Body of pancreas (tissue), 4 donors: Measurements from ENCODE around the gene TMEM255B. TPM values are rescaled to one million over a fixed set of nuclear protein-coding genes. Genes with fewer than 3 reads are reported as not detected.
A peak's percentile ranks its signal among the peaks of the same experiment; 100 is the strongest.

Experiments used
- ATAC-seq: fragments of 150-250 bp; one replicate; pipeline ENCODE4 v1.9.1; 2016
- DNase-seq, 4 donors: peaks; one replicate each; pipeline ENCODE4 v3.0.0-alpha.2; 2019
- H3K27ac ChIP-seq, 4 donors: fragments of 200-600 bp; sonication (generic); 1 replicate in 3 of 4; 2 replicates in 1 of 4; pipeline versions ENCODE4 v1.5.1 to v1.6.1; 2016 to 2019; ENCODE audit warnings: mild to moderate bottlenecking in 1 of 4, mixed read lengths in 1 of 4, moderate library complexity in 1 of 4
- H3K27me3 ChIP-seq, 2 donors: fragments of 200-600 bp; sonication (generic); one replicate each; pipeline ENCODE4 v1.6.0; 2016; ENCODE audit warnings: mild to moderate bottlenecking in 1 of 2
- H3K36me3 ChIP-seq, 2 donors: fragments of 200-600 bp; sonication (generic); replicated peaks in 1 of 2; 2 replicates each; pipeline ENCODE4 v1.5.1; 2016; ENCODE audit warnings: low read depth in 2 of 2; ENCODE audit not compliant: insufficient read depth in 1 of 2
- H3K4me1 ChIP-seq: fragments of 200-600 bp; sonication (generic); one replicate; pipeline ENCODE4 v1.6.0; 2016
- H3K4me3 ChIP-seq, 2 donors: fragments of 200-600 bp; sonication (generic); 1 replicate in 1 of 2; 2 replicates in 1 of 2; pipeline ENCODE4 v1.5.1; 2016 to 2019
- H3K9me3 ChIP-seq, 3 donors: fragments of 200-600 bp; sonication (generic); 1 replicate in 2 of 3; 2 replicates in 1 of 3; pipeline ENCODE4 v1.5.1; 2016
- CTCF ChIP-seq, 7 experiments: fragments of 450-650 bp in 4 of 7; fragments of 200-600 bp in 3 of 7; sonication (generic) in 3 of 7; IDR thresholded peaks; one replicate each; pipeline ENCODE4 v1.5.1; 2016 to 2019; ENCODE audit warnings: antibody characterized with exemption in 7 of 7
- POLR2A ChIP-seq, 3 donors: fragments of 450-650 bp; IDR thresholded peaks; one replicate each; pipeline ENCODE4 v1.6.1; 2016; ENCODE audit warnings: antibody characterized with exemption in 3 of 3, mild to moderate bottlenecking in 2 of 3
- WGBS, 2 donors: methylation state at CpG; one replicate each; pipeline ENCODE4 v1.1.5; 2017; 5-methylcytosine and 5-hydroxymethylcytosine counted together
- intact Hi-C: fragments of 100-400 bp; cut with DNase I; formaldehyde crosslinking; loops from one replicate; pipeline ENCODE4 v1.15.1; 2023
- total RNA-seq, 2 donors: library from RNA; depleted of rRNA; stranded (reverse); fragments of >200 nt; gene quantifications; one replicate each; pipeline ENCODE4 v1.1.0, GENCODE V29; 2016

The TMEM255B gene
- total RNA-seq, 2 donors from 2014 or later: 1.0 to 4.6 TPM

DNA sequence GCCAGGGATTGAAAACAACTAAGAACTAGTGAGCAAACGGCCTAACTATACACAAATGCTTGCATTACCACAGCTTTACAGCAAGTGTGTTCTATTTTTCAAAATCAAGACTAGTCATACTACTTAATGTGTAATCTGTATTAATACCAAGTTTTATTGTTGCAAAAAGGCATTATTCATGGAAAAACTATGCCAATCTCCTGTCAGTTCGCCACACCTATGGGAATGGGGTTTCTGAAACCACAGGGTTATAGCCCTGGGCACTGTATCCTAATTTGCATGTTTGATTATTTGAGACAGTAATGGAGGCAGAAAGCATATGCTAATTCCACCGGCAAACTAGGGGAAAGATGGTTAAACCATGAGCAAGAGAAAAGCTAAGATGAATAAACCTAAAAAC is 90.5 kb downstream of the TMEM255B start:
- Histone ChIP-seq H3K27ac (no peak overlapping the region), H3K4me3 (no peak overlapping the region), H3K27me3 (no peaks in the 10 kb centered on the region), H3K36me3 (no peaks in the 10 kb centered on the region), H3K9me3 (no peaks in the 10 kb centered on the region), H3K4me1 (peaks cover 44% of the 10 kb centered on the region)
- TF ChIP-seq CTCF (IDR thresholded peaks at IDR 0.05): no peak
- TF ChIP-seq POLR2A (IDR thresholded peaks at IDR 0.05): no peak
- ATAC-seq (no peak), DNase-seq (no peak)
- 67 to 89% methylated on average over 3 of the region's 3 CpGs for WGBS, 2 donors
- intact Hi-C loops: no loop called here

GRCh38 chr13:113849981-113850721 is 91.1 kb downstream of the TMEM255B start:
- H3K27me3 ChIP-seq: no peaks in the 10 kb centered on the region
- TF ChIP-seq POLR2A (IDR thresholded peaks at IDR 0.05) (no peak), CTCF (IDR thresholded peaks at IDR 0.05) (no peak)
- intact Hi-C loops: no loop called here
- no peaks in the 10 kb centered on the region for H3K9me3 ChIP-seq
- H3K4me1 ChIP-seq: peaks cover 50% of the 10 kb centered on the region
- no peaks in the 10 kb centered on the region for H3K36me3 ChIP-seq
- H3K27ac ChIP-seq: no peak overlapping the region
- no peak for ATAC-seq
- H3K4me3 ChIP-seq: no peak overlapping the region
- WGBS, 2 donors: 73 to 76% methylated on average over 8 of the region's 8 CpGs
- DNase-seq: peak in 1 of 4 donors; percentile 2

DNA sequence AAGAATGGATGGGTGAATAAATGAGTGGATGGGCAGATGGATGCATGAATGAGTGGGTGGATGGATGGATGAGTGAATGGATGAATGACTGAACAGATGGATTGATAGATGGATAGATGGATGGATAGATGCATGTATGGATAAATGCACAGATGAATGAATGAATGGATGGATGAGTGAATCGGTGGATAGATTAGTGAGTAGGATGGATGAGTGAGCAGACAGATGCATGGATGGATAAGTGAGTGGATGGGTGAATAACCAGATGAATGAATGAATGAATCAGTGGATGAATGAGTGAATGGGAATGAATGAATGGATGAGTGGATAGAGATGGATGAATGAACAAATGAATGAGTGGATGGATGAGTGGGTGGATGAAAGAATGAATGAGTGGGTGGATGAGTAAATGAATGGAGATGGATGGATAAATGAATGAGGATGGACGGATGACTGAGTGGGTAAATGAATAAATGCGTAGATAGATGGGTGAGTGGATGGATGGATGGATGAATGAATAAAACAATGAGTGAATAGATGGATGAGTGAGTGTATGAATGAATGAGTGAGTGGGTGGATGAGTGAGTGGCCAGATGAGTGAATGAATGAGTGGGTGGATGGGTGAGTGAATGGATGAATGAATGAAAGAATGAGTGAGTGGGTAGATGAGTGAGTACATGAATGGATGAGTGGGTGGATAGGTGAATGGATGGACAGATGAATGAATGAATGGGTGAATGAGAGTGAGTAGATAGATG is 91.9 kb downstream of the TMEM255B start:
- no peak overlapping the region for H3K4me3 ChIP-seq
- no peaks in the 10 kb centered on the region for H3K36me3 ChIP-seq
- H3K27me3 ChIP-seq: no peaks in the 10 kb centered on the region
- WGBS, 2 donors: 96 to 97% methylated on average over 3 of the region's 3 CpGs
- ATAC-seq (no peak), DNase-seq (no peak)
- TF ChIP-seq POLR2A (IDR thresholded peaks at IDR 0.05): no peak
- TF ChIP-seq CTCF (IDR thresholded peaks at IDR 0.05): no peak
- H3K27ac ChIP-seq: no peak overlapping the region
- no peaks in the 10 kb centered on the region for H3K9me3 ChIP-seq
- H3K4me1 ChIP-seq: peaks cover 57% of the 10 kb centered on the region
- intact Hi-C loops: no loop called here

DNA sequence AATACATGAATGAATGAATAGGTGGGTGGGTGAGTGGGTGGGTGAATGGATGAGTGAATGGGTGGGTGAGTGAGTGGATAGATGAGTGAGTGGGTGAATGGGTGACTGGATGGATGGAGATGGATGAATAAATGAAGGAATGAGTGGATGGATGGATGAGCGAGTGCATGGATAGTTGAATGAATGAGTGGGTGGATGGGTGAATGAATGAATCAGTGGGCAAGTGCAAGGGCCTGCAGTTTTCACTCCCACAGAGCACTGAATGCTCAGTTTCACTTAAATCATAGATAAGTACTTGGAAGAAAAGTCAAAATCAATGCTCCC is 92.4 kb downstream of the TMEM255B start:
- no peak overlapping the region for H3K27ac ChIP-seq
- peaks cover 62% of the 10 kb centered on the region for H3K4me1 ChIP-seq
- ATAC-seq: no peak
- no peaks in the 10 kb centered on the region for H3K36me3 ChIP-seq
- intact Hi-C loops: no loop called here
- 92 to 93% methylated on average over 1 of the region's 1 CpG for WGBS, 2 donors
- TF ChIP-seq POLR2A (IDR thresholded peaks at IDR 0.05): no peak
- no peak for TF ChIP-seq CTCF (IDR thresholded peaks at IDR 0.05)
- no peak for DNase-seq
- H3K27me3 ChIP-seq: no peaks in the 10 kb centered on the region
- H3K9me3 ChIP-seq: no peaks in the 10 kb centered on the region
- no peak overlapping the region for H3K4me3 ChIP-seq
